K562 (cell line): Measurements from ENCODE around the gene DSG2. TPM values are rescaled to one million over a fixed set of nuclear protein-coding genes. Genes with fewer than 3 reads are reported as not detected.

ENCODE experiments used
- ARID2 ChIP-seq: fragments of 450-650 bp; IDR thresholded peaks from 2 replicates; pipeline ENCODE4 v1.6.1; 2017; ENCODE audit warnings: antibody characterized with exemption, mild to moderate bottlenecking
- BHLHE40 ChIP-seq: IDR thresholded peaks from 2 replicates; pipeline ENCODE4 v1.6.1; 2011; ENCODE audit warnings: low read length, improper control_type of control experiment
- CREM ChIP-seq: IDR thresholded peaks from 2 replicates; pipeline ENCODE4 v1.6.1; 2014; ENCODE audit warnings: antibody characterized with exemption, low read depth
- ETV1 ChIP-seq: fragments of 450-650 bp; conservative IDR thresholded peaks from 2 replicates; pipeline ENCODE4 v1.6.1; 2016; ENCODE audit warnings: missing genetic modification characterization, control low read depth, low read depth, missing compliant biosample characterization
- FOXP1 ChIP-seq: sonication (generic); formaldehyde crosslinking; IDR thresholded peaks from 2 replicates; pipeline ENCODE4 v1.8.0; 2022; ENCODE audit warnings: mild to moderate bottlenecking, missing genetic modification reagents
- GABPB2 ChIP-seq: fragments of 250-450 bp; sonication (Bioruptor Pico); conservative IDR thresholded peaks from 2 replicates; pipeline ENCODE4 v1.5.1; 2021; ENCODE audit warnings: mild to moderate bottlenecking
- L3MBTL2 ChIP-seq: fragments of 450-650 bp; IDR thresholded peaks from 2 replicates; pipeline ENCODE4 v1.6.1; 2016; ENCODE audit warnings: mild to moderate bottlenecking, moderate library complexity
- LARP7 ChIP-seq: fragments of 450-650 bp; IDR thresholded peaks from 2 replicates; pipeline ENCODE4 v1.6.1; 2016
- PCBP1 ChIP-seq: fragments of 200-400 bp; formaldehyde crosslinking; IDR thresholded peaks from 2 replicates; pipeline ENCODE4 v1.6.1; 2018; ENCODE audit warnings: mild to moderate bottlenecking, low read depth, low read length; ENCODE audit not compliant: poor library complexity, severe bottlenecking
- PHB2 ChIP-seq: fragments of 450-650 bp; IDR thresholded peaks from 2 replicates; pipeline ENCODE4 v1.6.1; 2017; ENCODE audit warnings: low read depth
- PHTF2 ChIP-seq: fragments of 250-450 bp; sonication (Bioruptor Pico); IDR thresholded peaks from 2 replicates; pipeline ENCODE4 v1.5.0; 2021; ENCODE audit warnings: mild to moderate bottlenecking
- RAD21 ChIP-seq, 2 experiments: fragments of 250-450 bp in 1 of 2; fragments of 450-650 bp in 1 of 2; sonication (Bioruptor Pico) in 1 of 2; formaldehyde crosslinking in 1 of 2; IDR thresholded peaks in 1 of 2; conservative IDR thresholded peaks in 1 of 2; 2 replicates each; pipeline versions ENCODE4 v1.4.0 to v1.8.0; 2020 to 2022; ENCODE audit warnings: mild to moderate bottlenecking in 2 of 2, moderate library complexity in 1 of 2
- RB1 ChIP-seq: fragments of 450-650 bp; IDR thresholded peaks from 2 replicates; pipeline ENCODE4 v1.6.1; 2017; ENCODE audit warnings: low read depth, mild to moderate bottlenecking
- RHOXF2B ChIP-seq: fragments of 250-450 bp; sonication (Bioruptor Pico); conservative IDR thresholded peaks from 2 replicates; pipeline ENCODE4 v1.5.1; 2021
- SMARCC2 ChIP-seq: fragments of 450-650 bp; IDR thresholded peaks from 2 replicates; pipeline ENCODE4 v1.6.1; 2017; ENCODE audit warnings: antibody characterized with exemption, moderate library complexity, mild to moderate bottlenecking, low read depth
- SMC3 ChIP-seq: conservative IDR thresholded peaks from 2 replicates; pipeline ENCODE4 v1.6.1; 2011; ENCODE audit warnings: low read depth, low read length, improper control_type of control experiment; ENCODE audit not compliant: insufficient read depth
- SP2 ChIP-seq: IDR thresholded peaks from 2 replicates; pipeline ENCODE4 v1.6.1; 2011; ENCODE audit warnings: mild to moderate bottlenecking, low read depth, low read length, moderate library complexity; ENCODE audit not compliant: poor library complexity, severe bottlenecking; ENCODE audit errors: extremely low read depth
- U2AF1 ChIP-seq: fragments of 200-400 bp; formaldehyde crosslinking; optimal IDR thresholded peaks from 2 replicates; pipeline ENCODE3; 2017; ENCODE audit warnings: mild to moderate bottlenecking, low read depth, low read length, moderate library complexity
- WHSC1 ChIP-seq: IDR thresholded peaks from one replicate; pipeline ENCODE4 v1.6.1; 2012; ENCODE audit warnings: low read length, control low read depth, inconsistent platforms
- XRCC4 ChIP-seq: IDR thresholded peaks from one replicate; pipeline ENCODE4 v1.6.1; 2011; ENCODE audit not compliant: insufficient read depth, insufficient read length; ENCODE audit errors: extremely low read depth
- ZNF140 ChIP-seq: fragments of 250-450 bp; sonication (Bioruptor Pico); IDR thresholded peaks from 2 replicates; pipeline ENCODE4 v1.8.0; 2021; ENCODE audit warnings: moderate library complexity, mild to moderate bottlenecking, inconsistent platforms
- ZNF445 ChIP-seq: fragments of 250-450 bp; sonication (Bioruptor Pico); IDR thresholded peaks from 2 replicates; pipeline ENCODE4 v1.4.0; 2020; ENCODE audit warnings: low read depth, mild to moderate bottlenecking, moderate library complexity
- ZNF668 ChIP-seq: fragments of 250-450 bp; sonication (Bioruptor Pico); IDR thresholded peaks from 2 replicates; pipeline ENCODE4 v1.8.0; 2022; ENCODE audit warnings: mild to moderate bottlenecking, inconsistent platforms
- ZNF75A ChIP-seq: fragments of 450-650 bp; formaldehyde crosslinking; IDR thresholded peaks from 2 replicates; pipeline ENCODE4 v1.4.0; 2020; ENCODE audit warnings: mild to moderate bottlenecking
- polyA plus RNA-seq, 8 experiments: library from polyadenylated mRNA; depleted of rRNA in 4 of 8; stranded (reverse) in 5 of 8; unstranded in 3 of 8; fragments of >200 nt; fragmentation: Nextera tagmentation in 2 of 8; fragmentation: Illumina TruSeq in 1 of 8; extraction: Ambion mirVana in 2 of 8; extraction: Trizol in 1 of 8; gene quantifications; 2 replicates each; pipeline versions ENCODE4 v1.2.1 to v1.2.3, GENCODE V29; 2011 to 2014; ENCODE audit warnings: inconsistent platforms in 1 of 8, missing spikeins in 1 of 8
- total RNA-seq, 7 experiments: library from RNA; depleted of rRNA in 6 of 7; stranded (reverse); fragments of >200 nt in 6 of 7; fragmentation: Illumina TruSeq in 2 of 7; extraction: Trizol in 2 of 7; gene quantifications; 2 replicates each; pipeline versions ENCODE4 v1.2.1 to v1.2.3, GENCODE V29; 2011 to 2021; ENCODE audit warnings: low replicate concordance in 1 of 7
- TF ChIP-seq, protein P1 (sequence below): fragments of 450-650 bp; formaldehyde crosslinking; IDR thresholded peaks from 2 replicates; pipeline ENCODE4 v1.4.0; 2020; ENCODE audit warnings: mild to moderate bottlenecking
- TF ChIP-seq, protein P2 (sequence below): fragments of 250-450 bp; sonication (Bioruptor Pico); IDR thresholded peaks from 2 replicates; pipeline ENCODE4 v1.4.0; 2020; ENCODE audit warnings: borderline replicate concordance
- TF ChIP-seq, protein P3 (sequence below): fragments of 450-650 bp; formaldehyde crosslinking; IDR thresholded peaks from 2 replicates; pipeline ENCODE4 v1.4.0; 2020; ENCODE audit warnings: mild to moderate bottlenecking, moderate library complexity

The DSG2 gene
- total and polyA plus RNA-seq, 9 of the 15 experiments (the other 6 are each of a cell fraction or from before 2014, with no cell fraction given): 16.9 to 68.6 (median 41.3) TPM

DNA sequence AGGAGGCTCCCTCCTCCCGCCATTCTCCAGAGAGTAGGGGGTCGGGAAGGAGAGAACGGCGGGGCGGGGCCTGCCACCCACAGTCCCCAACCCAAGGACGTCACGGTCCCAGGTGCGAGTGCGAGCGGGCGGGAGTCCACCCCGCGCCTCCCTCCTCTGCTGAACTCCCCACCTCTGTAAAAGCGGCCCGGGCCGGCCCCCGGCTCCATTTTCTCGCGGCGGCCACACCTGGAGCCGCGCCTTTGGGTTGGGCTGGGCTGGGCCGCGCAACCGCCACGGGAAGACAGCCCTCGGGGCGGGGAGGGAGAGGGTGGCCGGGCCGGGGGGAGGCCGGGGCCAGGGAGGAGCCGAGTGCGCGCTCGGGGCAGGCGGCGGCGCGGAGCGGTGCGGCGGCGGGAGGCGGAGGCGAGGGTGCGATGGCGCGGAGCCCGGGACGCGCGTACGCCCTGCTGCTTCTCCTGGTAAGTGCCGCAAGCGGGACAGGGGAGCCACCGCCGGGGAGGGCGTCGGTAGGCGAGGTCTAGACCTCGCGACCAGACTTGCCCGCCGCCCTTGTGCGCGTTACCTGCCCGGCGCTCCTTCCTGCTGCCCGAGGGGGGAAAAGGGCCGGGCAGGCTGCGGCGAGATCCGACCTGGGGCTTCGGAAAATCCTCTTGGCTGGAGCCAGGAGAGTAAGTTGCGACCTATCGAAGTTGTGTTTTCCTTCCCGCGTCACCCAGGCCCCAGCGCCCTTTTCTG is at the start of gene DSG2 (continued):
- TF ChIP-seq PHB2 (no peak), ZNF445 (CRISPR knock-in tag) (0 out of 2 replicates have a peak, but pooled peaks have one; percentile 18), WHSC1 (no peak), XRCC4 (no peak), ETV1 (no peak), SMARCC2 (no peak), FOXP1 (CRISPR knock-in tag) (no peak), RB1 (peak; percentile 83; the same call in 1 of the 2 replicates), RAD21 (CRISPR knock-in tag; conservative IDR thresholded peaks at IDR 0.05 in 1 of 2, IDR thresholded peaks at IDR 0.05 in 1 of 2) (no peak), PHTF2 (no peak), ARID2 (no peak), CREM (peak; percentile 30; the same call in 1 of the 2 replicates), ZNF668 (CRISPR knock-in tag) (no peak), GABPB2 (CRISPR knock-in tag) (no peak), L3MBTL2 (peak; percentile 87), LARP7 (no peak), RHOXF2B (CRISPR knock-in tag) (no peak), ZNF75A (CRISPR knock-in tag) (no peak), SMC3 (no peak), U2AF1 (no peak), SP2 (no peak), PCBP1 (peak; percentile 65), BHLHE40 (no peak), ZNF140 (CRISPR knock-in tag) (no peak)
- TF ChIP-seq, protein P1, sequence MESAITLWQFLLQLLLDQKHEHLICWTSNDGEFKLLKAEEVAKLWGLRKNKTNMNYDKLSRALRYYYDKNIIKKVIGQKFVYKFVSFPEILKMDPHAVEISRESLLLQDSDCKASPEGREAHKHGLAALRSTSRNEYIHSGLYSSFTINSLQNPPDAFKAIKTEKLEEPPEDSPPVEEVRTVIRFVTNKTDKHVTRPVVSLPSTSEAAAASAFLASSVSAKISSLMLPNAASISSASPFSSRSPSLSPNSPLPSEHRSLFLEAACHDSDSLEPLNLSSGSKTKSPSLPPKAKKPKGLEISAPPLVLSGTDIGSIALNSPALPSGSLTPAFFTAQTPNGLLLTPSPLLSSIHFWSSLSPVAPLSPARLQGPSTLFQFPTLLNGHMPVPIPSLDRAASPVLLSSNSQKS (CRISPR knock-in tag): no peak
- TF ChIP-seq, protein P2, sequence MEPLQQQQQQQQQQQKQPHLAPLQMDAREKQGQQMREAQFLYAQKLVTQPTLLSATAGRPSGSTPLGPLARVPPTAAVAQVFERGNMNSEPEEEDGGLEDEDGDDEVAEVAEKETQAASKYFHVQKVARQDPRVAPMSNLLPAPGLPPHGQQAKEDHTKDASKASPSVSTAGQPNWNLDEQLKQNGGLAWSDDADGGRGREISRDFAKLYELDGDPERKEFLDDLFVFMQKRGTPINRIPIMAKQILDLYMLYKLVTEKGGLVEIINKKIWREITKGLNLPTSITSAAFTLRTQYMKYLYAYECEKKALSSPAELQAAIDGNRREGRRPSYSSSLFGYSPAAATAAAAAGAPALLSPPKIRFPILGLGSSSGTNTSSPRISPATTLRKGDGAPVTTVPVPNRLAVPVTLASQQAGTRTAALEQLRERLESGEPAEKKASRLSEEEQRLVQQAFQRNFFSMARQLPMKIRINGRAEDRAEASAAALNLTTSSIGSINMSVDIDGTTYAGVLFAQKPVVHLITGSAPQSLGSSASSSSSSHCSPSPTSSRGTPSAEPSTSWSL (CRISPR knock-in tag): no peak
- TF ChIP-seq, protein P3, sequence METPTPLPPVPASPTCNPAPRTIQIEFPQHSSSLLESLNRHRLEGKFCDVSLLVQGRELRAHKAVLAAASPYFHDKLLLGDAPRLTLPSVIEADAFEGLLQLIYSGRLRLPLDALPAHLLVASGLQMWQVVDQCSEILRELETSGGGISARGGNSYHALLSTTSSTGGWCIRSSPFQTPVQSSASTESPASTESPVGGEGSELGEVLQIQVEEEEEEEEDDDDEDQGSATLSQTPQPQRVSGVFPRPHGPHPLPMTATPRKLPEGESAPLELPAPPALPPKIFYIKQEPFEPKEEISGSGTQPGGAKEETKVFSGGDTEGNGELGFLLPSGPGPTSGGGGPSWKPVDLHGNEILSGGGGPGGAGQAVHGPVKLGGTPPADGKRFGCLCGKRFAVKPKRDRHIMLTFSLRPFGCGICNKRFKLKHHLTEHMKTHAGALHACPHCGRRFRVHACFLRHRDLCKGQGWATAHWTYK (CRISPR knock-in tag): no peak; the same call in 1 of the 2 replicates
